Osteoblast (primary cell): Measurements from ENCODE around the gene SPAG16. TPM values are rescaled to one million over a fixed set of nuclear protein-coding genes. Genes with fewer than 3 reads are reported as not detected.

Source experiments
- DNase-seq: peaks from one replicate; pipeline ENCODE4 v3.0.0; 2011; ENCODE audit warnings: low spot score, mixed read lengths; ENCODE audit not compliant: insufficient read length; ENCODE audit errors: missing footprints
- H2AFZ ChIP-seq: 2 replicates; pipeline ENCODE4 v1.6.0; 2011; ENCODE audit warnings: mild to moderate bottlenecking, low read length
- H3K27ac ChIP-seq: 2 replicates; pipeline ENCODE4 v1.5.1; 2011; ENCODE audit warnings: mild to moderate bottlenecking, low read depth, low read length, moderate library complexity
- H3K27me3 ChIP-seq: 2 replicates; pipeline ENCODE4 v1.6.0; 2012; ENCODE audit warnings: mild to moderate bottlenecking, control low read depth, inconsistent platforms, low read length, moderate library complexity; ENCODE audit not compliant: insufficient read depth
- H3K36me3 ChIP-seq: 2 replicates; pipeline ENCODE4 v1.5.1; 2011; ENCODE audit warnings: mild to moderate bottlenecking, low read length, control low read depth, moderate library complexity; ENCODE audit not compliant: insufficient read depth
- H3K4me1 ChIP-seq: 2 replicates; pipeline ENCODE4 v1.5.1; 2011; ENCODE audit warnings: mild to moderate bottlenecking, low read length, control low read depth, moderate library complexity; ENCODE audit not compliant: insufficient read depth
- H3K4me2 ChIP-seq: 2 replicates; pipeline ENCODE4 v1.6.0; 2011; ENCODE audit warnings: mild to moderate bottlenecking, low read length; ENCODE audit not compliant: insufficient read depth
- H3K4me3 ChIP-seq: fragments of 200-600 bp; sonication (generic); 3 replicates; pipeline ENCODE4 v1.5.1; 2012; ENCODE audit warnings: mild to moderate bottlenecking, low read length, inconsistent platforms; ENCODE audit not compliant: insufficient read depth
- H3K79me2 ChIP-seq: 2 replicates; pipeline ENCODE4 v1.6.0; 2012; ENCODE audit warnings: mild to moderate bottlenecking, low read length, control low read depth, inconsistent platforms; ENCODE audit not compliant: insufficient read depth
- H3K9me3 ChIP-seq: 2 replicates; pipeline ENCODE4 v1.5.1; 2011; ENCODE audit warnings: low read depth, low read length, control low read depth
- H4K20me1 ChIP-seq: 2 replicates; pipeline ENCODE4 v1.6.0; 2012; ENCODE audit warnings: mild to moderate bottlenecking, low read length, control low read depth; ENCODE audit not compliant: insufficient read depth
- total RNA-seq: library from RNA; depleted of rRNA; stranded (reverse); fragments of >200 nt; gene quantifications from 2 replicates; pipeline ENCODE4 v1.2.3, GENCODE V29; 2012
- TF ChIP-seq, protein P1 (sequence below): IDR thresholded peaks from 2 replicates; pipeline ENCODE4 v1.5.1; 2011; ENCODE audit warnings: mild to moderate bottlenecking, low read depth, low read length, moderate library complexity; ENCODE audit errors: extremely low read depth

SPAG16 gene
- total RNA-seq, 1 donor, result 47.8 TPM

GRCh38 chr2:214201892-214202291 is 917.6 kb downstream of the SPAG16 start:
- no peak for DNase-seq
- Histone ChIP-seq H2AFZ (no peak overlapping the region), H3K27me3 (no peaks in the 10 kb centered on the region), H3K4me2 (no peak overlapping the region), H3K4me3 (no peak overlapping the region), H3K4me1 (peaks cover 5% of the 10 kb centered on the region), H3K79me2 (no peaks in the 10 kb centered on the region), H3K36me3 (no peaks in the 10 kb centered on the region), H3K27ac (no peak overlapping the region), H3K9me3 (no peaks in the 10 kb centered on the region), H4K20me1 (no peaks in the 10 kb centered on the region)
- TF ChIP-seq, protein P1, sequence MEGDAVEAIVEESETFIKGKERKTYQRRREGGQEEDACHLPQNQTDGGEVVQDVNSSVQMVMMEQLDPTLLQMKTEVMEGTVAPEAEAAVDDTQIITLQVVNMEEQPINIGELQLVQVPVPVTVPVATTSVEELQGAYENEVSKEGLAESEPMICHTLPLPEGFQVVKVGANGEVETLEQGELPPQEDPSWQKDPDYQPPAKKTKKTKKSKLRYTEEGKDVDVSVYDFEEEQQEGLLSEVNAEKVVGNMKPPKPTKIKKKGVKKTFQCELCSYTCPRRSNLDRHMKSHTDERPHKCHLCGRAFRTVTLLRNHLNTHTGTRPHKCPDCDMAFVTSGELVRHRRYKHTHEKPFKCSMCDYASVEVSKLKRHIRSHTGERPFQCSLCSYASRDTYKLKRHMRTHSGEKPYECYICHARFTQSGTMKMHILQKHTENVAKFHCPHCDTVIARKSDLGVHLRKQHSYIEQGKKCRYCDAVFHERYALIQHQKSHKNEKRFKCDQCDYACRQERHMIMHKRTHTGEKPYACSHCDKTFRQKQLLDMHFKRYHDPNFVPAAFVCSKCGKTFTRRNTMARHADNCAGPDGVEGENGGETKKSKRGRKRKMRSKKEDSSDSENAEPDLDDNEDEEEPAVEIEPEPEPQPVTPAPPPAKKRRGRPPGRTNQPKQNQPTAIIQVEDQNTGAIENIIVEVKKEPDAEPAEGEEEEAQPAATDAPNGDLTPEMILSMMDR, result no peak

- Histone ChIP-seq H3K4me3 (no peak overlapping the region), H3K4me2 (no peak overlapping the region), H4K20me1 (no peaks in the 10 kb centered on the region), H3K27me3 (no peaks in the 10 kb centered on the region), H3K9me3 (no peaks in the 10 kb centered on the region), H2AFZ (peak overlapping the region; percentile 51), H3K79me2 (no peaks in the 10 kb centered on the region), H3K36me3 (no peaks in the 10 kb centered on the region), H3K27ac (no peak overlapping the region), H3K4me1 (peaks cover 5% of the 10 kb centered on the region)
- TF ChIP-seq, protein P1, result no peak
- DNase-seq, result no peak
Measured at GRCh38 chr2:214203214-214203613, 919.0 kb downstream of the SPAG16 start.

GRCh38 chr2:214203744-214204289 is 919.6 kb downstream of the SPAG16 start:
- Histone ChIP-seq H3K9me3 (no peaks in the 10 kb centered on the region), H2AFZ (peak overlapping the region; percentile 51), H3K4me3 (no peak overlapping the region), H3K36me3 (no peaks in the 10 kb centered on the region), H3K27ac (no peak overlapping the region), H3K4me2 (no peak overlapping the region), H4K20me1 (no peaks in the 10 kb centered on the region), H3K79me2 (no peaks in the 10 kb centered on the region), H3K27me3 (no peaks in the 10 kb centered on the region), H3K4me1 (peaks cover 5% of the 10 kb centered on the region)
- TF ChIP-seq, protein P1, result no peak
- no peak for DNase-seq

GRCh38 chr2:214215107-214215506 is 930.8 kb downstream of the SPAG16 start:
- Histone ChIP-seq H3K4me1 (no peaks in the 10 kb centered on the region), H3K36me3 (no peaks in the 10 kb centered on the region), H3K79me2 (no peaks in the 10 kb centered on the region), H3K4me3 (no peak overlapping the region), H3K27me3 (no peaks in the 10 kb centered on the region), H4K20me1 (no peaks in the 10 kb centered on the region), H3K27ac (no peak overlapping the region), H3K9me3 (no peaks in the 10 kb centered on the region), H2AFZ (no peak overlapping the region), H3K4me2 (no peak overlapping the region)
- DNase-seq, result peak; percentile 2
- TF ChIP-seq, protein P1, result no peak
